Measurements from ENCODE around the gene TTYH3. TPM values are rescaled to one million over a fixed set of nuclear protein-coding genes. Genes with fewer than 3 reads are reported as not detected.
A peak's percentile ranks its signal among the peaks of the same experiment; 100 is the strongest.

TTYH3 gene
- total and polyA plus RNA-seq, 2 of the 13 experiments (the other 11 are each of a cell fraction or from before 2014, with no cell fraction given), result 26.3 to 50.0 TPM

DNA sequence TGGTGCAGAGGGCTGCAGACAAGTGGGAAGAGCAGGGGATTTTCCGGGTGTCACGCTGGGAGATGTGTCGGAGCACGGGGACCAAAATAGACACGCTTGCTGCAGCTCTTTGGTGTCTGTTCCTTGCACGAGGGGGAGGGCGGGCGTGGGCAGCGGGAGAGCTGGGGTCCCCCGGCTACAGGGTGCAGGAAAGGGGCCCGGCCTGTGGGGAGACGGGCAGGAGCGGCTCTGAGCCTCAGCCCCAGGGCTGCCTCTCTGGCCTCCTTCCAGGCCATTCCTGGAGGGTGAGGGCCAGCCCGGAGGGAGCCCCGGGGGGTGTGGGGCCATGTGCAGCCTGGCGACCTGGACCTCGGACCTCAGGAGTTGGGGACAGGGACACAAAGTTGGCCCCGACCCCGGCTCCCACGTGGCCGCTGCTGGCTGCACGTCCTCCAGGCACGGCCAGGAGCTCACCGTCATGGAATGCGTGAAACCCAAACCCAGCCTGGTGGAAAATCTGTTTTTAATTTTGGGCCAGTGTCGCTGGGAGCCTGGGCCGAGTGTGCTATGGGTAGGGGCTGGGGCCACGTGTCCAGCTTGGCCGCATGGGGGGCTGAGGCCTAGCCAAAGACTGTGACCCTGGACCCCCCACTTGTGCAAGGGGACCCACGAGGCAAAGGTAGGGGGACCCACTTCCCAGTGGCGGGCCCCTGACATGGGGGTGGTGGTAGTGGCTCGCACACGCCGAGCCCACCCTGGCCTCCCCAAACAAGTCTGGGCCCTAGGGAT lies 6.6 kb downstream of the TTYH3 start (continued):
- TF ChIP-seq, protein P1, sequence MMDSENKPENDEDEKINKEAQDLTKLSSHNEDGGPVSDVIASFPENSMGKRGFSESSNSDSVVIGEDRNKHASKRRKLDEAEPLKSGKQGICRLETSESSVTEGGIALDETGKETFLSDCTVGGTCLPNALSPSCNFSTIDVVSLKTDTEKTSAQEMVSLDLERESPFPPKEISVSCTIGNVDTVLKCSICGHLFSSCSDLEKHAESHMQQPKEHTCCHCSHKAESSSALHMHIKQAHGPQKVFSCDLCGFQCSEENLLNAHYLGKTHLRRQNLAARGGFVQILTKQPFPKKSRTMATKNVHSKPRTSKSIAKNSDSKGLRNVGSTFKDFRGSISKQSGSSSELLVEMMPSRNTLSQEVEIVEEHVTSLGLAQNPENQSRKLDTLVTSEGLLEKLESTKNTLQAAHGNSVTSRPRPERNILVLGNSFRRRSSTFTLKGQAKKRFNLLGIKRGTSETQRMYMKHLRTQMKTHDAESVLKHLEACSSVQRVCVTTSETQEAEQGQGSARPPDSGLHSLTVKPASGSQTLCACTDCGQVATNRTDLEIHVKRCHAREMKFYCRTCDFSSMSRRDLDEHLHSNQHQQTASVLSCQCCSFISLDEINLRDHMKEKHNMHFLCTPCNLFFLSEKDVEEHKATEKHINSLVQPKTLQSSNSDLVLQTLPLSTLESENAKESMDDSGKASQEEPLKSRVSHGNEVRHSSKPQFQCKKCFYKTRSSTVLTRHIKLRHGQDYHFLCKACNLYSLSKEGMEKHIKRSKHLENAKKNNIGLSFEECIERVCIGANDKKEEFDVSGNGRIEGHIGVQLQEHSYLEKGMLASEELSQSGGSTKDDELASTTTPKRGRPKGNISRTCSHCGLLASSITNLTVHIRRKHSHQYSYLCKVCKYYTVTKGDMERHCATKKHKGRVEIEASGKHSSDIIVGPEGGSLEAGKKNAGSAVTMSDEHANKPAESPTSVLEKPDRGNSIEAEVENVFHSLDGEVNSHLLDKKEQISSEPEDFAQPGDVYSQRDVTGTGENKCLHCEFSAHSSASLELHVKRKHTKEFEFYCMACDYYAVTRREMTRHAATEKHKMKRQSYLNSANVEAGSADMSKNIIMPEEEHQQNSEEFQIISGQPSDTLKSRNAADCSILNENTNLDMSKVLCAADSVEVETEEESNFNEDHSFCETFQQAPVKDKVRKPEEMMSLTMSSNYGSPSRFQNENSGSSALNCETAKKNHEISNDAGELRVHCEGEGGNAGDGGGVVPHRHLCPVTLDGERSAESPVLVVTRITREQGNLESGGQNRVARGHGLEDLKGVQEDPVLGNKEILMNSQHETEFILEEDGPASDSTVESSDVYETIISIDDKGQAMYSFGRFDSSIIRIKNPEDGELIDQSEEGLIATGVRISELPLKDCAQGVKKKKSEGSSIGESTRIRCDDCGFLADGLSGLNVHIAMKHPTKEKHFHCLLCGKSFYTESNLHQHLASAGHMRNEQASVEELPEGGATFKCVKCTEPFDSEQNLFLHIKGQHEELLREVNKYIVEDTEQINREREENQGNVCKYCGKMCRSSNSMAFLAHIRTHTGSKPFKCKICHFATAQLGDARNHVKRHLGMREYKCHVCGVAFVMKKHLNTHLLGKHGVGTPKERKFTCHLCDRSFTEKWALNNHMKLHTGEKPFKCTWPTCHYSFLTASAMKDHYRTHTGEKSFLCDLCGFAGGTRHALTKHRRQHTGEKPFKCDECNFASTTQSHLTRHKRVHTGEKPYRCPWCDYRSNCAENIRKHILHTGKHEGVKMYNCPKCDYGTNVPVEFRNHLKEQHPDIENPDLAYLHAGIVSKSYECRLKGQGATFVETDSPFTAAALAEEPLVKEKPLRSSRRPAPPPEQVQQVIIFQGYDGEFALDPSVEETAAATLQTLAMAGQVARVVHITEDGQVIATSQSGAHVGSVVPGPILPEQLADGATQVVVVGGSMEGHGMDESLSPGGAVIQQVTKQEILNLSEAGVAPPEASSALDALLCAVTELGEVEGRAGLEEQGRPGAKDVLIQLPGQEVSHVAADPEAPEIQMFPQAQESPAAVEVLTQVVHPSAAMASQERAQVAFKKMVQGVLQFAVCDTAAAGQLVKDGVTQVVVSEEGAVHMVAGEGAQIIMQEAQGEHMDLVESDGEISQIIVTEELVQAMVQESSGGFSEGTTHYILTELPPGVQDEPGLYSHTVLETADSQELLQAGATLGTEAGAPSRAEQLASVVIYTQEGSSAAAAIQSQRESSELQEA (CRISPR knock-in tag; IDR thresholded peaks at IDR 0.05; ENCODE audit: not compliant biosample characterization), result peak; percentile 82
- TF ChIP-seq TOE1 (CRISPR knock-in tag; IDR thresholded peaks at IDR 0.05), result no peak
- peak; percentile 81 for TF ChIP-seq ZNF766 (CRISPR knock-in tag; IDR thresholded peaks at IDR 0.05; ENCODE audit: borderline replicate concordance)
- 0 out of 2 replicates have a peak, but pooled peaks have one; percentile 46 for TF ChIP-seq ZFAT (CRISPR knock-in tag; conservative IDR thresholded peaks at IDR 0.05)
- 0 out of 2 replicates have a peak, but pooled peaks have one; percentile 39 for TF ChIP-seq ZNF329 (CRISPR knock-in tag; IDR thresholded peaks at IDR 0.05; ENCODE audit: low read depth)
- TF ChIP-seq FOSL2 (CRISPR knock-in tag; IDR thresholded peaks at IDR 0.05), result peak; percentile 51; the same call in 1 of the 2 replicates
- TF ChIP-seq, protein P2, sequence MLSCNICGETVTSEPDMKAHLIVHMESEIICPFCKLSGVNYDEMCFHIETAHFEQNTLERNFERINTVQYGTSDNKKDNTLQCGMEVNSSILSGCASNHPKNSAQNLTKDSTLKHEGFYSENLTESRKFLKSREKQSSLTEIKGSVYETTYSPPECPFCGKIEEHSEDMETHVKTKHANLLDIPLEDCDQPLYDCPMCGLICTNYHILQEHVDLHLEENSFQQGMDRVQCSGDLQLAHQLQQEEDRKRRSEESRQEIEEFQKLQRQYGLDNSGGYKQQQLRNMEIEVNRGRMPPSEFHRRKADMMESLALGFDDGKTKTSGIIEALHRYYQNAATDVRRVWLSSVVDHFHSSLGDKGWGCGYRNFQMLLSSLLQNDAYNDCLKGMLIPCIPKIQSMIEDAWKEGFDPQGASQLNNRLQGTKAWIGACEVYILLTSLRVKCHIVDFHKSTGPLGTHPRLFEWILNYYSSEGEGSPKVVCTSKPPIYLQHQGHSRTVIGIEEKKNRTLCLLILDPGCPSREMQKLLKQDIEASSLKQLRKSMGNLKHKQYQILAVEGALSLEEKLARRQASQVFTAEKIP (CRISPR knock-in tag; IDR thresholded peaks at IDR 0.05; ENCODE audit: borderline replicate concordance), result no peak
- TF ChIP-seq DPF2 (CRISPR knock-in tag; IDR thresholded peaks at IDR 0.05; ENCODE audit: borderline replicate concordance, low read depth), result peak; percentile 56; the same call in 1 of the 2 replicates
- peak; percentile 93 for TF ChIP-seq ZFP36L1 (CRISPR knock-in tag; IDR thresholded peaks at IDR 0.05)
- TF ChIP-seq NKX3-1 (CRISPR knock-in tag; IDR thresholded peaks at IDR 0.05), result peak; percentile 86; the same call in 1 of the 2 replicates
- peak; percentile 73 for TF ChIP-seq RNF2 (conservative IDR thresholded peaks at IDR 0.05; ENCODE audit: low read depth)
- TF ChIP-seq SAP130 (CRISPR knock-in tag; IDR thresholded peaks at IDR 0.05; ENCODE audit: low read depth), result peak; percentile 97
- TF ChIP-seq TBL1XR1 (IDR thresholded peaks at IDR 0.05; ENCODE audit: borderline replicate concordance, low read length, partially characterized antibody), result no peak
- peak; percentile 63 for TF ChIP-seq GATAD1 (CRISPR knock-in tag; IDR thresholded peaks at IDR 0.05)
- TF ChIP-seq, protein P3, sequence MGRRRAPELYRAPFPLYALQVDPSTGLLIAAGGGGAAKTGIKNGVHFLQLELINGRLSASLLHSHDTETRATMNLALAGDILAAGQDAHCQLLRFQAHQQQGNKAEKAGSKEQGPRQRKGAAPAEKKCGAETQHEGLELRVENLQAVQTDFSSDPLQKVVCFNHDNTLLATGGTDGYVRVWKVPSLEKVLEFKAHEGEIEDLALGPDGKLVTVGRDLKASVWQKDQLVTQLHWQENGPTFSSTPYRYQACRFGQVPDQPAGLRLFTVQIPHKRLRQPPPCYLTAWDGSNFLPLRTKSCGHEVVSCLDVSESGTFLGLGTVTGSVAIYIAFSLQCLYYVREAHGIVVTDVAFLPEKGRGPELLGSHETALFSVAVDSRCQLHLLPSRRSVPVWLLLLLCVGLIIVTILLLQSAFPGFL (CRISPR knock-in tag; IDR thresholded peaks at IDR 0.05), result no peak
- no peak for TF ChIP-seq ZNF101 (CRISPR knock-in tag; IDR thresholded peaks at IDR 0.05; ENCODE audit: borderline replicate concordance, low read depth)

Measured in HepG2 (cell line).